ENCODE results near the gene IL17RD. TPM values are rescaled to one million over a fixed set of nuclear protein-coding genes. Genes with fewer than 3 reads are reported as not detected.

IL17RD gene
- polyA plus RNA-seq, 1 donor, result 24.4 TPM

GRCh38 chr3:57158813-57159738 is 6.1 kb downstream of the IL17RD start:
- DNase-seq, result no peak

GRCh38 chr3:57158325-57158724 is 6.8 kb downstream of the IL17RD start:
- DNase-seq, result no peak

GRCh38 chr3:57157545-57157944 is 7.6 kb downstream of the IL17RD start:
- DNase-seq, result no peak

GRCh38 chr3:57155310-57155643 is 9.9 kb downstream of the IL17RD start:
- no peak for DNase-seq

GRCh38 chr3:57154470-57155309 is 10.5 kb downstream of the IL17RD start:
- DNase-seq, result no peak

- no peak for DNase-seq
Measured at GRCh38 chr3:57152151-57153143, 12.7 kb downstream of the IL17RD start.

GRCh38 chr3:57151749-57152148 is 13.4 kb downstream of the IL17RD start:
- DNase-seq, result no peak

- DNase-seq, result peak; percentile 79
Measured at GRCh38 chr3:57151021-57151449, 14.1 kb downstream of the IL17RD start.

- DNase-seq, result peak; percentile 69
Measured at GRCh38 chr3:57150113-57150581, 15.0 kb downstream of the IL17RD start.

GRCh38 chr3:57147071-57147470 is 18.1 kb downstream of the IL17RD start:
- no peak for DNase-seq

GRCh38 chr3:57145852-57146251 is 19.3 kb downstream of the IL17RD start:
- DNase-seq, result no peak

- no peak for DNase-seq
Measured at GRCh38 chr3:57144952-57145351, 20.2 kb downstream of the IL17RD start.

GRCh38 chr3:57143886-57144459 is 21.2 kb downstream of the IL17RD start:
- no peak for DNase-seq

GRCh38 chr3:57142411-57142723 is 22.8 kb downstream of the IL17RD start:
- DNase-seq, result peak; percentile 63

GRCh38 chr3:57141719-57142410 is 23.3 kb downstream of the IL17RD start:
- DNase-seq, result peak; percentile 57

GRCh38 chr3:57140894-57141293 is 24.3 kb downstream of the IL17RD start:
- no peak for DNase-seq

- no peak for DNase-seq
Measured at GRCh38 chr3:57135964-57136719, 29.0 kb downstream of the IL17RD start.

GRCh38 chr3:57133157-57133556 is 32.0 kb downstream of the IL17RD start:
- DNase-seq, result no peak

GRCh38 chr3:57132674-57133073 is 32.5 kb downstream of the IL17RD start:
- no peak for DNase-seq

GRCh38 chr3:57131210-57131588 is 34.0 kb downstream of the IL17RD start:
- DNase-seq, result no peak

All from hindlimb muscle (tissue), 1 donor.